ENCODE data around the gene AHNAK. TPM values are rescaled to one million over a fixed set of nuclear protein-coding genes. Genes with fewer than 3 reads are reported as not detected.
"Not testable (repeated sequence)": the region's sequence is repeated elsewhere in the genome, so short reads cannot be mapped to it uniquely, and the experiment has no call there.

Gene AHNAK
- total and polyA plus RNA-seq, 8 donors: 176 to 636 (median 219) TPM

DNA sequence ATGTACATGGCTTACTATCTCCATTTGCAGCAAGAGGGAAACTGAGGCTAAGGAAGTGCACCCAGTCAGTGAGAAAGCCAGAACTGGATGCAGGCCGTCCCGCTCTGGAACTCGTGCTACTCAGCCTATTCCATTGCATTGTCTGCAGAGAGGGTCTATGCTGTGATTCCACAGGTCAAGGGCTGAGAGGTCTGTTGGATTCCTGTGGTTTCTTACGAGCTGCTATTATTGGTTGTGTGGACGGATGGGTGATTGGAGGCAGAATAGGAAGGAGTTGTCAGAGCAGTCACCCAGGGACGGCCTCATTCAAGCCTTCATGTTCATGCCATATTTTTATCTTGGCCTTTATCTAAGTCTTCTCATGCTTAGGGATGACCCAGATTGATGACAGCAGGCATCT lies 94.3 kb downstream of the AHNAK start:
- intact Hi-C loops (cut with DNase I): no loop called here
- ATAC-seq: no peak

DNA sequence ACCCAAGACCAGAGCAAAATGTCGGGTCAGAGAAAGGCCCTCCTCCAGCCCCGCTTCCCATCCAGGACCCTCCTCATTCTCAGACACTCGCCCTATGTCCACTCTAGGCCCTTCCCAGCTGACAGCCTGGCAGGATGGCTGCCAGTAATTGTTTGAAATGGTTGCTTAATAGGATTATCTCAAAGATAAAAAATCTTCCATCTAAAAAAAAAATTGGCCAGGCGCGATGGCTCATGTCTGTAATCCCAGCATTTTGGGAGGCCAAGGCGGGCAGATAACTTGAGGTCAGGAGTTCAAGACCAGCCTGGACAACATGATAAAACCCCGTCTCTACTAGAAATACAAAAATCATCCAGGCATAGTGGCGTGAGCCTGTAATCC lies 95.4 kb downstream of the AHNAK start:
- intact Hi-C loops (cut with DNase I): no loop called here
- Histone ChIP-seq H3K4me3 (no peak overlapping the region), H3K4me1 (peaks cover 0 to under 1% of the 10 kb centered on the region in 2 donors), H3K9me3 (no peaks in the 10 kb centered on the region), H3K27me3 (no peaks in the 10 kb centered on the region), H3K36me3 (no peaks in the 10 kb centered on the region), H3K27ac (no peak overlapping the region)
- TF ChIP-seq, protein P1, sequence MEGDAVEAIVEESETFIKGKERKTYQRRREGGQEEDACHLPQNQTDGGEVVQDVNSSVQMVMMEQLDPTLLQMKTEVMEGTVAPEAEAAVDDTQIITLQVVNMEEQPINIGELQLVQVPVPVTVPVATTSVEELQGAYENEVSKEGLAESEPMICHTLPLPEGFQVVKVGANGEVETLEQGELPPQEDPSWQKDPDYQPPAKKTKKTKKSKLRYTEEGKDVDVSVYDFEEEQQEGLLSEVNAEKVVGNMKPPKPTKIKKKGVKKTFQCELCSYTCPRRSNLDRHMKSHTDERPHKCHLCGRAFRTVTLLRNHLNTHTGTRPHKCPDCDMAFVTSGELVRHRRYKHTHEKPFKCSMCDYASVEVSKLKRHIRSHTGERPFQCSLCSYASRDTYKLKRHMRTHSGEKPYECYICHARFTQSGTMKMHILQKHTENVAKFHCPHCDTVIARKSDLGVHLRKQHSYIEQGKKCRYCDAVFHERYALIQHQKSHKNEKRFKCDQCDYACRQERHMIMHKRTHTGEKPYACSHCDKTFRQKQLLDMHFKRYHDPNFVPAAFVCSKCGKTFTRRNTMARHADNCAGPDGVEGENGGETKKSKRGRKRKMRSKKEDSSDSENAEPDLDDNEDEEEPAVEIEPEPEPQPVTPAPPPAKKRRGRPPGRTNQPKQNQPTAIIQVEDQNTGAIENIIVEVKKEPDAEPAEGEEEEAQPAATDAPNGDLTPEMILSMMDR (IDR thresholded peaks at IDR 0.05): no peak
- ATAC-seq (no peak), DNase-seq (peak in 1 of 4 donors; percentile 52)

More for the DNA sequence above, 94.3 kb downstream of the AHNAK start:
- no peaks in the 10 kb centered on the region for H3K4me1 ChIP-seq
- H3K36me3 ChIP-seq: no peaks in the 10 kb centered on the region
- no peak overlapping the region for H3K4me3 ChIP-seq
- H3K27me3 ChIP-seq: no peaks in the 10 kb centered on the region
- H3K9me3 ChIP-seq: no peaks in the 10 kb centered on the region
- H3K27ac ChIP-seq: no peak overlapping the region
- TF ChIP-seq, protein P1 (IDR thresholded peaks at IDR 0.05): no peak
- no peak for DNase-seq

DNA sequence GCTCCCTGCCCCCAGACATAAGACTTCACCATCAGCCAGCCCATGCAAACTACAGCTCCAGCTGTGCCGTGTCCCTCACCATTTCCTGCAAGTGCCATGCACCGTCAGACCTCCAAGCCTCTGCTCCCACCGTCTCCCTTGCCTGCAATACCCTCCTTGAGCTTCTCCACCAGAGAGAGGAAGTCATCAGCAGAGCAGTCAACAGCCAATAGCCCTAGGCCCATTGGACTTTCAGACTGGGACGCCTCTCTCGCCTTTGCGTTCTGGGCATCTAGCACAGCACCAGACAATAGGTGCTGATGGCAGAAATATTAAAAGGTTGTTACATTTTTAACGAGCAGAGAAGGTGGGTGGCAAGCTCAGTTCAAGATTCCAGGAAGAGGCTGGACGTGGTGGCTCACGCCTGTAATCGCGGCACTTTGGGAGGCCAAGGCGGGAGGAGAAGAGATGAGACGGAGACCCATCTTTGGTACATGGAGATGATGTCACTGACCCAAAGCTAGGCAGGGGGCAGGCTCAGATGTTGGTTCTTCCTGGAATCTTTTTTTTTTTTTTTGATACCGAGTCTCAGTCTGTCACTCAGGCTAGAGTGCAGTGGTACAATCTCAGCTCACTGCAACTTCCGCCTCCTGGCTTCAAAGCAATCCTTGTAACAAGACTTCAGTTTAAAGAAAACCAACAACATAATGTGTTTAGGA lies 95.9 kb downstream of the AHNAK start:
- no peaks in the 10 kb centered on the region for H3K27me3 ChIP-seq
- H3K9me3 ChIP-seq: no peaks in the 10 kb centered on the region
- no peak overlapping the region for H3K4me3 ChIP-seq
- H3K27ac ChIP-seq: no peak overlapping the region
- intact Hi-C loops (cut with DNase I): no loop called here
- H3K36me3 ChIP-seq: no peaks in the 10 kb centered on the region
- TF ChIP-seq, protein P1 (IDR thresholded peaks at IDR 0.05): no peak
- H3K4me1 ChIP-seq: peaks cover 0 to 5% of the 10 kb centered on the region in 2 donors
- DNase-seq: no peak
- no peak for ATAC-seq

DNA sequence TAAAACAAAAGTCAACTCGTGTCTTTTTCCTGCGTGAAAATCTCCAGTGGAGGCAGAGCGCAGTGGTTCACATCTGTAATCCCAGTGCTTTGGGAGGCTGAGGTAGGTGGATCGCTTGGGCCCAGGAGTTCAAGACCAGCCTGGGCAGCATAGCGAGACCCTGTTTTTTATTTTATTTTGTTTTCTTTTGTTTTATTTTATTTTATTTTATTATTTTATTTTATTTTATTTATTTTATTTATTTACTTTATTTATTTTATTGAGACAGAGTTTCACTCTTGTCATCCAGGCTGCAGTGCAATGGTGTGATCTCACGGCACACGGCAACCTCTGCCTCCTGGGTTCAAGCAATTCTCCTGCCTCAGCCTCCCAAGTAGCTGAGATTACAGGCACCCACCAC lies 96.7 kb downstream of the AHNAK start:
- intact Hi-C loops (cut with DNase I); ATAC-seq: not testable (repeated sequence)

DNA sequence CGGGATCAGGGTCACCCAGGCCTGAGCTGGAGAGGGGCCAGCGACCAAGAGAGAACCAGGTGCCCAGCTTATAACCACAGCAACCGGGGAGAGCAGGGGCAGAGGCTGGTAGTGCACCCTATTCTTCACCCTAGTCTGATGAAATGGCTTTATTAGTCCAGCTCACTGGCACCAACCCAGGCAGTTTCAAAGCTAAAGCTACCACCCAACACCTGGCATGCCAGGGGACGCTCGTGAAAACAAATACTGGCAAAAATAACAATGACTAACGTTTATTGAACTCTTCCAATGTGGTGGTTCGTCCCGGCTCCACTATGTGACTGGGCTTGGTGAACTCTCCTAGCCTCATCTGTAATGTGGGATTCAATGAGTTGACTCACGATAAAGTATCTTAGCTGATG lies 97.2 kb downstream of the AHNAK start:
- Histone ChIP-seq H3K36me3 (no peaks in the 10 kb centered on the region), H3K9me3 (no peaks in the 10 kb centered on the region), H3K4me1 (peaks cover 0 to 18% of the 10 kb centered on the region in 2 donors), H3K27me3 (peaks cover 0 to 7% of the 10 kb centered on the region in 2 donors), H3K4me3 (no peak overlapping the region), H3K27ac (no peak overlapping the region)
- TF ChIP-seq, protein P1 (IDR thresholded peaks at IDR 0.05): no peak
- DNase-seq (no peak), ATAC-seq (no peak)
- intact Hi-C loops (cut with DNase I): no loop called here

More for the DNA sequence above, 96.7 kb downstream of the AHNAK start:
- H3K4me1 ChIP-seq: peaks cover 0 to 13% of the 10 kb centered on the region in 2 donors
- not testable (repeated sequence) for DNase-seq, H3K4me3 ChIP-seq, H3K36me3 ChIP-seq, H3K27ac ChIP-seq, H3K9me3 ChIP-seq, H3K27me3 ChIP-seq

DNA sequence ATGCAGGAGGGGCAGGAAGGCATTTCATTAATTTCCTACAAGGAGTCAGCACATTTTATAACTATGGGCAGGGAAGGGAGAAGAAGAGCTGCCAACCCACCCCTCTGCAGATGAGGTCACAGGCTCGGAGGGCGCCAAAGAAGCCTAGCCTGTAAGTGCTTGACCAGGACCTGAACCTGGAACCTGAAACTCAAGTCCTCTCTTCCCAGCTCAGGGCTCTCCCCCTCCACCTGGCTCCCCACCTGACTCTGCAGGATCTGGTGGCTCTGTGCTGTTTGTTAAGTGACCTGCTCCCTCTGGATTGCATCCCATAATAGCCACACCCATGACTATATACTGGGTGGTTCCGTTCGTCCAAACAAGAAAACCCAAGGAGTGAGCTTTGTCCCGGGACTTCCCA lies 100.5 kb downstream of the AHNAK start:
- H3K27ac ChIP-seq: peak overlapping the region in 1 of 2 donors; percentile 89
- DNase-seq: no peak
- ATAC-seq: no peak

More for the DNA sequence above, 100.5 kb downstream of the AHNAK start:
- no peaks in the 10 kb centered on the region for H3K9me3 ChIP-seq
- intact Hi-C loops (cut with DNase I): no loop called here
- H3K4me3 ChIP-seq: no peak overlapping the region
- peaks cover 6 to 36% of the 10 kb centered on the region in 2 donors for H3K4me1 ChIP-seq
- H3K27me3 ChIP-seq: peaks cover 0 to 11% of the 10 kb centered on the region in 2 donors
- TF ChIP-seq, protein P1 (IDR thresholded peaks at IDR 0.05): no peak
- H3K36me3 ChIP-seq: no peaks in the 10 kb centered on the region

Data from left lung (tissue), 10 donors.